GM10847 (cell line): ENCODE data around the gene DLL3.

ENCODE experiments used
- POLR2A ChIP-seq: IDR thresholded peaks from 2 replicates; pipeline ENCODE4 v1.6.1; 2011; ENCODE audit not compliant: insufficient read length; ENCODE audit errors: extremely low read depth

The DLL3 gene

DNA sequence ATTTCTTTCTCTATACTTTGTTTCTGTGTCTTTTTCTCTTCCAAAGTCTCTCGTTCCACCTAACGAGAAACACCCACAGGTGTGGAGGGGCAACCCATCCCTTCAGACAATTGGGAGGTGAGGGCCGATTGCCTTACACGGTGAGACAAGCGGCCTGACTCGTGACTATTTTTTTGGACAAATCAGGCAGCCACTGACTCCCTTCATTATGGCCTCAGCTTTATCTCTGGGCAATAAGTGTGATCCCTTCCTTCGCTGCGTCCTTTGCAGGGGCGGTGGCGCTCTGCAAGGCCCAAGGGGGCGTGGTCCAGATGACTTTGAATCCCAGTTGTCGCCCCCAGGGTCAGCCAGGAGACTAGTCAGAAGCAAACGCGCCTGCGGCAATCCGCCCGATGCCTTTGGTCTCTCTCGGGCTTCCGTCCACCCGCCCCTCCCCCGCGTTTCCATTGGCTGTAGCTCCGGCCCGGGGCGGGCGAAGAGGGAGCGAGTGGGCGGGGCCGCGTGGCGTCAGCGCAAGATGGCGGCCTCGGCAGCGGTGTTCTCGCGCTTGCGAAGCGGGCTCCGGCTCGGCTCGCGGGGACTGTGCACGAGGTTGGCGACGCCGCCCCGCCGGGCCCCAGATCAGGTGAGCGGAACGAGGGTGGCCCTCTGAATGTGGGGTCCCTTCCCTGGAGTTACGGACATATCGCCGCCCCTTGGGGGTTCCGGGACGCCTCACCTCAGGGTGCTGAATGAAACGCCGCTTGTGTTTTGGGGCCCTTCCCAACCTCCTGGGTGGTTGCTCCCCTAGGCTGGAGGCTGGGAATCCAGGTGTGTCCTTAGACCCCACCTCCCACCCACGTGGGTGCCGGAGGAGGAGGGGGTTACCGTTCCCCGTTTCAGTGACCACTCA lies 18.2 kb upstream of the DLL3 start, which contains the start of gene TIMM50:
Gene TIMM50, plus strand, starts transcription at position 502 of the 892 bp plus-strand sequence. Its CDS starts 16 bp downstream, at position 518.
- peak; percentile 80 for TF ChIP-seq POLR2A

DNA sequence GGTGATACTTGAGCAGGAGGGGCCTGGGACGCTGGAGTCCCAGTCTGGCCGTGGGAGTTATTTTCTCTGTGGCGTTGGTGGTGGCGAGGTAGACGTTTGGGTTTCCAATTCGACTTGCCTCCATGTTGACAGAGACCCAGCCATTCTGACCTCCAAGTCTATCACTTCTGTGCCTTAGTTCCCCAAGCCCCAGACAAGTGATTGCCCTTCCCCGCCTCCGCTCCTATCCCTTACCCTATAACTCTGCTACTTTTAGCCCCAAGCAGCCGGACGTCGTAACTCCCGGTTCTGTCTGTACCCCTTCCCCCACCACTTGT lies 17.6 kb upstream of the DLL3 start:
- TF ChIP-seq POLR2A, result no peak

DNA sequence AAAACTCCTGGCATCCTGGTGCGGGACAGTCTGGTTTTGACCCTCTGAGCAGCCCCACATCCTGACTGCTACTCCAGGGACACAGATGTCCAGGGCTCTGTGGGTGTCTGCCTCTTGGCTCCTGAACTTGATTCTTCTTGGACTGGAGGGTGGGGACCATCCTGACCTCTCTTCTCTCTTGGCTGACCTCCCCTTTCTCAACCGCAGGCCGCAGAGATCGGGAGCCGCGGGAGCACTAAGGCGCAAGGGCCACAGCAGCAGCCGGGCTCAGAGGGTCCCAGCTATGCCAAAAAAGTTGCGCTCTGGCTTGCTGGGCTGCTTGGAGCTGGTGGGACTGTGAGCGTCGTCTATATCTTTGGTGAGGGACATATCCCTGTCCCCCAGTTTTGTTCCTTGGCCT lies 17.1 kb upstream of the DLL3 start:
- no peak for TF ChIP-seq POLR2A

DNA sequence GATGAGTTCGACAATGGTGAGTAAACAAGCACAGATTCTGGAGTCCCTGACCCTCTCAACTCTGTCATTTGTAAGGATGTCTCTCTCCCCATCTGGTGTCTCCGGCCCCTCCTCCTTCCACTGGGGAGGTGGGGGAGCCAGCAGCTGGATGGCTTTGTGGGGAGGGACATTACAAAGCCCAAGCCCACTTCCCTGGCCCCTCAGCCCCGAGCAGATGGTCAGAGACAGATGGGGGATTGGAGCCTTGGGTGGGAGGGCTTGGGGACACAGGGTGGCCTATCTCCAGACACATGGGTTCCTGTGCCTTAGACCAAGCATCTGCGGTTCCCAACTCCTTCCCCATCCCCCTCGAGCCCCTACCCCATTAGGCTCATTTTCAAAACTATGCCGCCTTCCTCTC lies 15.6 kb upstream of the DLL3 start:
- no peak for TF ChIP-seq POLR2A

DNA sequence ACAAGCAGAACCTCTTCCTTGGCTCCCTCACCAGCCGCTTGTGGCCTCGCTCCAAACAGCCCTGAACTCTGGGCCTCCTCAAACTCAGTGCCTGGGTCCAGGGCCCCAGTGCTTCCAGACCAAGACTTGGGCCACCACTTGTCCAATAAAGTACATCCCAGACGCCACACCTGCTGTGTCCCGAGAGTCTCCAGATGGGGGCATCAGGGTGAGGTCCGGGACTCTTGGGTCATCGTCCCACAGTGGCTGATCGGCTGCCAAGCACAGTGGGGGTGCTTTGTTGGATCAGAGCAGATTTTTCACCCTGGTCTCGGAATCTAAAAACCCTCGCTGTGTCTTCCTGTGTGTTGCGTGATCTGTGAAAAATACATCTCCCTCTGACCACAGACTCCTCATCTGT lies 9.0 kb upstream of the DLL3 start:
- no peak for TF ChIP-seq POLR2A

DNA sequence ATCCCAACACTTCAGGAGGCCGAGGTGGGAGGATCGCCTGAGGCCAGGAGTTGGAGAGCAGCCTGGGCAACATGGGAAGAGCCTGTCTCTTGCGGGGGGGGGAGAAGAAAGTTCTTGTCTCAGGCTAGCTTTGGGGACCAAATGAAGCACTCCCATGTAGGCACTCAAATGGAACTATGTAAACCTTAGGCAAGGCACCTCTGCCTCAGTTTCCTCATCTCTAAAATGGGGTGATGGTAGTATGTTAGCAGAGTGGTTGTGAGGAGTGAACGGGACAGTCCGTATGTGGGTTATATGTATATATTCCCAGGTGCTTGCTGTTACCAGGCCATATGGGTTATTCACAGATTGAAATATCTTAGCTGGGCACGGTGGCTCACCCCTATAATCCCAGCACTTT lies 6.5 kb upstream of the DLL3 start:
- no peak for TF ChIP-seq POLR2A

DNA sequence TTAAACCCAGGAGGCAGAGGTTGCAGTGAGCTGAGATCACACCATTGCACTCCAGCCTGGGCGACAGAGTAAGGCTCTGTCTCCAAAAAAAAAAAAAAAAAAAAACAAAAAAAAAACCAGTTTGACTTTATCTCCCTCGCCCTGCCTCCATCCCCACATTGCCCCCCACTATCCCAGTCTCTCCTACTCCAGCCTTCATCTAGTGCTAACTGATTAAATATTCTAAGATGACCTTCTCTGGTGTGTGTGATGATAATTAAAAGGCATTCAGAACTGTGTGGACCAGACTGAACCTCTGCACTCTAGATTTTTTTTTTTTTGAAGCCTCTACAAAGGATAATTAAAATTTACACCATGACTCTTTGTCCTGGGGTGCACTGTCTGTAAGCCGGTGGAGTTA lies 6.0 kb upstream of the DLL3 start:
- no peak for TF ChIP-seq POLR2A

DNA sequence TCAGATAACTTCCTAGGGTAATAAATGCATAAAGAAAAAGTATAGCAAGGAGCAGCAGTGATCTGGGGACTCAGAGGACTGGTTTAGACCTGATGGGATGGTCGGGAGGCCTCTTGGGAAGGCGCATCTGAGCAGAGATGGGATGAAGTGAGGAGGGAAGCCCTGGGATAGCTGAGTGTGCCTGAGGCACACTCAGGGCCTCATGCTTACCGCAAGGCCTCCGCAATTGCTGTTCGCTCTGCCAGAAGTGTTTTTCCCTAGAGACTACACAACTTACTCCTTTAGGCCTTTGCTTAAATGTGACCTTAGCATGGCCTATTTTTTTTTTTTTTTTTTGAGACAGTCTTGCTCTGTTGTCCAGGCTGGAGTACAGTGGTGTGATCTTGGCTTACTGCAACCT lies 4.1 kb upstream of the DLL3 start:
- no peak for TF ChIP-seq POLR2A

DNA sequence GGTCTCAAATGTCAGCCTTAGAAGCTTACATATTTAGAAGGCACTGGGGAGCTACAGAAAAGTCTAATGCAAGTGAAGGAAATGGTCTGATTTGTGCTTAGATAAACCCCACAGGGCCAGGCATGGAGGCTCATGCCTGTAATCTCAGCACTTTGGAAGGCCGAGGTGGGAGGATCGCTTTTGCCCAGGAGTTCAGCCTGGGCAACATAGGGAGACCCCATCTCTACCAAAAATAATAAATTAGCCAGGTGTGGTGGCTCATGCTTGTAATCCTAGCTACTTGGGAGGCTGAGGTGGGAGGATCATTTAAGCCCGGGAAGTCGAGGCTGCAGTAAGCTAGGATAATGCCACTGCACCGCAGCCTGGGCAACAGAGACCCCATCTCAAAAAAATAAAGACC lies 2.7 kb upstream of the DLL3 start:
- TF ChIP-seq POLR2A, result no peak

DNA sequence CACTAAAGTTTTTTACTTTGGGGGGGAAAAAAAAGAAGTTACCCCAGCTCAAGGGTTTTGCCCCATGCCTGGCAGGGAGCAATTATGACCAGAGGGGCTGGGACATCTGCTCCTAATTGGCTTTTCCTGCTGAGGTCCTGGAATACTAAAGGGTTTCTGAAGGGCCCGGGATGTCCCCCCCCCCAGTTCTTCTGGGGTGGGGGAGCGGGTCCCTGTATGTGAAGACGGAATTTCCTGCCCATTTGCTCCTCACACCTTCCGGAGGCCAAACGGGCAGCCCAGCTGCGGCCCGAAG lies 1.1 kb upstream of the DLL3 start:
- no peak for TF ChIP-seq POLR2A

DNA sequence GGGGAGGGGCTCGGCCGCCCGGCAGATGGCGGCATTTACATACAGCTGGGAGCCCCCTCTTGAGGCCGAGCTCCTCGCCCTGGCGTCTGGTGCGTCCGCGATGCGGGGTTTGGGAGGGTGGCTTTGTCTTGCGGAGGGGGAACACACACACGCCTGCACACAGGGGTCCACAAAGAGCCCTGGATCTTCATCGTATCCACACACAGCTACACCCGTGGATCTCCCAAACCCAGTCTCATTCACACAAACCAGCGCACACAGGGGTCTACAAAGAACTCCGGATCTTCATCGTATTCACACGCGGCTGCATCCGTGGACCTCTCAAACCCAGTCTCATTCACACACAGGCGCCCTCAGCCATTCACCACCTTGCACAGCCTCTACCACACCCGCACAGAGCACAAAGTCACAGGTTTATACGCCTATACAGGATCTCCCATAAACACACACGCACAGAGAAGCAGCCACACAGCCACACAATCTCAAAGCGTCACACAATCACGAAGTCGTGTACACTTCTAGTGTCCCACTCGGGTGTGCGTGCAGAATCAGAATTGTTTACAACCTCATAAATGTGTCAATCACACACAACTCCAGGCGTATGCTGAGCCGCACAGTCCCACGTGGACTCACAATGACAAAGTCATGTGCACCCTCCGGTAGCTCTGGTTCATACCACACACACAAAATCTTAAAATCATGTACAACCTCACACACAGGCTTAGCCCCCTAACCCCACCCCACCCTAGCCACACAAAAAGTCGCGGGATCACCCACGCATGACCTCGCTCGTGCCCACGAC lies 550 bp upstream of the DLL3 start:
- no peak for TF ChIP-seq POLR2A

DNA sequence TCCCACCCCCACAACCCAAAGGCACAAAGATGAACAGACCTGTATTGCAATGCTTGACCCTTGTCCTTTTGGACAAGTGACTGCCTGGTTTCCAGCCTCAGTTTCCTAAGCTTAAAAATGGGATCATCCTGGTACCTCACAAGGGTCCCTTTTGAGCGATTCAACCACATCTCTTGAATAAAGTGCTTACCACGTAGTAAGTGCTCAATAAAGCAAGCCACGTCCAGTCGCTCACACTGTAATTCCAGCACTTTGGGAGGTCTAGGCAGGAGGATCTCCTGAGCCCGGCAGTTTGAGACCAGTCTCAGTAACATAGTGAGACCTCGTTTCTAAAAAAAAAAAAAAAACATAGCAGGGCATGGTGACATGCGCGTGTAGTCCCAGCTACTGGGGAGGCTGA lies 1.2 kb downstream of the DLL3 start:
- no peak for TF ChIP-seq POLR2A

DNA sequence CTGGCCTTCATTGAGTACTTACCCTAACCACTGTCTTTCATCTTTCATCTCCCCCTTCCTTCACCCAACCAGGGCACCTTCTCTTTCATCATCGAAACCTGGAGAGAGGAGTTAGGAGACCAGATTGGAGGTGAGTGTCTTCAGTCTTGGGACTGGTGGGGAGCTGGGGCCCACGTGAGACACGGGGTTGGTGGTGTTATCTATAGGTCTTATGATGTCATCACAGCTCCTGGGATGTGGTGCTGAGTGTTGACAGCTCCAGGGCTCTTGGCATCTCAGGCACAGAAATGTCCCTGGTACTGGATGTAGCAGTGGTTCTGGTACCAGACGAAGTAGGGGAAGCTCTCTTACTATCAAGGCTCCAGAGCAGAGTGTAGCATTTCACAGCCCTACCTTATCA lies 1.8 kb downstream of the DLL3 start:
- no peak for TF ChIP-seq POLR2A

DNA sequence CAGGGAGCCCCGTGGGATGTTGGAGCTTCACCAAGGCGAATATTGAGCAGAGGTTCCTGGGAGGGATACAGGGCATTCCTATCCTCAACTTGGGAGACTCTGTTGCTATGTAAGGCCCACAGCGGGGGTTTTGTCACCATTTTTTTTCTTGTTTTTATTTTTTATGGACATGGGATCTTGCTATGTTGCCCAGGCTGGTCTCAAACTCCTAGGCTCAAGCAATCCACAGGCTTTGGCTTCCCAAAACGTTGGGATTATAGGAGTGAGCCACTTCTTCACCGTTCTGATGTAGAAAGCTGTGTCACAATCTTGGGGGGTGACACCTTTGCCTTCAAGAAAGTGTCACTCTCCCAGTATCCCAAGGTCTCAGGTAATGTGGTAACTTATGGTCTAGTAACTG lies 2.6 kb downstream of the DLL3 start:
- TF ChIP-seq POLR2A, result no peak

DNA sequence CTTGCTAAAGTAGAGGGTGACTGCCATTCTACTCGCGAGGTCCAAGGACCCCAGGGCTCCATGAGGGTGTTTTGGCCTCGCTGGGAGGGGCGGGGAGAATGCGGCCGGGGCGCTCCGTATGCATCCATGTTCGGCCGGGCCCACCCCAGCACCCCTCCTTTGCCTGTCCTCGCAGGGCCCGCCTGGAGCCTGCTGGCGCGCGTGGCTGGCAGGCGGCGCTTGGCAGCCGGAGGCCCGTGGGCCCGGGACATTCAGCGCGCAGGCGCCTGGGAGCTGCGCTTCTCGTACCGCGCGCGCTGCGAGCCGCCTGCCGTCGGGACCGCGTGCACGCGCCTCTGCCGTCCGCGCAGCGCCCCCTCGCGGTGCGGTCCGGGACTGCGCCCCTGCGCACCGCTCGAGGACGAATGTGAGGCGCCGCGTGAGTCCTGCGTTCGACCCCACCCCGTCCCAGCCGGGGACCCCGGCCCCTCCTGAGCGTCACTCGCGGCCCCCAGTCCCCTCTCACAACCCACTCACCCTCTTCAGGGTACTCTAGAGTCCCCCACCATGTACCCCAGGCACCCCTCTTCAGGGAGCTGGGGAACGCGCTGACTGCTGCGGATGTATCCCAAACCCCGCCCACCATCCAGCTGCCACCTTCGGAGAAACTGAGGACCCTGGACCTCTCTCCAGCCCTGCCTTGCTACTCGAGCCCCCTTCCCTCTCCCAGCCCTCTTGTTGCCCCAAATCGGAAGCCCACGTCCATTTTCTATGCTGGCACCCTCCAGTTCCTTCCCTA lies 4.1 kb downstream of the DLL3 start:
- no peak for TF ChIP-seq POLR2A

DNA sequence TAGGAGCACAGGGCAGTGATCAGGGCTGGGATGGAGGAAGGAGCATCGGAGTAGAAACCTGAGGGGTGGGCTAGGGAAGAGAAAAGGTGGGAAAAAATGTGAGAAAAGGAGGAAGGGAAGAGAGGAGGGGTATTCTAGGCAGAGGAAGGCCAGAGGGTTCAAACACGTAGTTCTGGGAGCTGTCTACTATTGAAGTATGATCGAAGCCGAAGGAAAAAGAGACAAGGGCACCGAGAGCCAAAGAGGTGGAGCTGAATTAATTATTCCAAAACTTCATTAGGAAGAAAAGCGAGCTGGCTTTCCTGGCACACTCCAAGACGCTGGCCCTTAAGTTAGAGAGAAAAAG lies 7.8 kb downstream of the DLL3 start:
- no peak for TF ChIP-seq POLR2A
